ENCODE measurements around the gene EYS. TPM values are rescaled to one million over a fixed set of nuclear protein-coding genes. Genes with fewer than 3 reads are reported as not detected.
"Not testable (repeated sequence)": the region's sequence is repeated elsewhere in the genome, so short reads cannot be mapped to it uniquely, and the experiment has no call there.

The EYS gene
- total RNA-seq, 1 donor from 2014 or later = not detected

DNA sequence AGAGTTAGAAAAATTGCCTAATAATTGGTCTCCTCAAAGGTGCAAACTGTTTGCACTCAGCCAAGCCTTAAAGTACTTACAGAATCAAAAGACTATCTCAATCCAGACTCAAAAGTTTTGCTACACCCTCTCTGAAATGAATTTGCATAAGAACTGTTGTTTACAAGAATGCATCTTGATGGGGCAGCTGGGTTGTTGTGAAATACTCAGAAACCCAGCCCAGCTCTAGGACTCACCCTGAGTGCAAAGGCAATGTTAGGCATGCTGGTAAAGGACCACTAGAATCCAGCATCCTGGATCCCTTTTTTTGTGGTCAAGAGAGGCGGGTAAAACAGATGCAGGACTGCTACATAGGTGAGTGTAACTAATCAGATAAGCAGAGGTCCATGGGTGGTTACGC is 700.2 kb downstream of the EYS start:
- ATAC-seq = no peak
- DNase-seq = no peak
- intact Hi-C loops (cut with micrococcal nuclease) = no loop called here

DNA sequence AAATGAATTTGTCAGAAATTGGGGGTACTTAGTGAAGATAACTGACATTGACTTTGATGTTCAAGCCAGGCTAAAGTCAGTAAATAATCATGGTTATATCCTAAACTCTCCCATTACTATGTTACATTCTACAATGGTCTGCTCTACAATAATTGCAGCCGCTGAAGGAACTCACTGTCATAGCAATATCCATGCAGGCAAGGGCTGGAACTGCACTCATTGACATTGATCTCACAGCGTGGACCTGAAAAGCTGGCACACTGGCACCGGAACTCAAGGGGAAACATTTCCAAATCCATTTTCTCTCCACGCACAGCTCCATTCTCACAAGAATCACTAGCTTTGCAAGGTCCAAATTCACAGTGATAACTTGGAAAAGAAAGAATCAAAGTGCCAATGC is 702.7 kb downstream of the EYS start:
- ATAC-seq (no peak), DNase-seq (no peak)
- intact Hi-C loops (cut with micrococcal nuclease) = no loop called here

- DNase-seq; ATAC-seq; intact Hi-C loops (cut with micrococcal nuclease): not testable (repeated sequence)
Measured at GRCh38 chr6:65002882-65003281, 704.1 kb downstream of the EYS start.

GRCh38 chr6:65000815-65001214 is 706.2 kb downstream of the EYS start:
- no peak for DNase-seq
- intact Hi-C loops (cut with micrococcal nuclease) = no loop called here
- ATAC-seq = no peak

GRCh38 chr6:64998204-64998603 is 708.8 kb downstream of the EYS start:
- intact Hi-C loops (cut with micrococcal nuclease) = no loop called here
- ATAC-seq = no peak
- DNase-seq = no peak

DNA sequence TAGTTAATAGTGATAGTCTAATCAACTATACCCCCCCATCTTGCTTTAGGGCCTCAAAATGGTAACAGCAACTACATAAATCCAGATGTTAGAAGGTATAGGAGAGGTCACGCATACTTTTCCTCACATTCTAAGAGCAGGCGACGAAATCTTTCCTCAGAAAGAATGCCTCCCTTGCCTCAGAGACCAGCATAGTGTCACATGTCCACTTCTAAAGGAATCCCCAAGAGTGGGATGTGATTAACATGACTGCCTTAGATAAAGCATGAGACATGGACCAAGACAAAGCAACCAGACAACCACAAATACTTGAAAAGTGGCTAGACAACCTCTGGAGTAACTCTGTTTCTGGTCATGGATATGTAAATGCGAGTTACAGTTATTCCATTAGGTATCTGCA is 710.7 kb downstream of the EYS start:
- ATAC-seq = no peak

DNA sequence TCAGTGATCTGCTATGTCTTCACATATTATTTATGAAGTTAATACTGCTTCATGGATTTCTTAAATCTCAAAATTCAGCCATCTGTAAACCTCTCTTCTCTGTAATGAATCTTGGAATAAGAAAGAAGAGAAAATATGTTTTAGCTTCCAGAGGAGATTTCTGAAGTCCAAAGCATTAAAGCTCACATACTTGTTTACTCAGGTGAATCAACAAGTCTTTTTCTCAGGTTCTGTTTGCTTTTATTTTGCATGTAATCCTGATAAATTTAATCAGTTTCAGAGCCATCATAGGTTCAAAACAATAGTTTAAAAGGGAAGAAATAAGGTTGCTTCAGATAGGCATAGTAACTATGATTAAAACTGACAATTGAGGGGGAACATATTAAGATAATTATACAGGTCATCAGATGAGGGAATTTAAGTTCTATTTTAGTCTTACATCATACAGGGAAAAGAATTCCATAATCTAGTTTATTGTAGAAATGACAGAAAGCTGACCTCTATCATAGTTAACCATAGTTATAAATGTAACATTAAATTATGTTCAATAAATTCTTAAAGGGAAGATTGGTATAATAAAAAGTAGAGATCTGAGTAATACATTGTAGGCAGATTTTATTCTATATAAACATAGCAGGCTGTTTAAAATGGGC is 716.2 kb downstream of the EYS start:
- intact Hi-C loops (cut with micrococcal nuclease) = no loop called here
- DNase-seq (no peak), ATAC-seq (no peak)

More for the DNA sequence above, 710.7 kb downstream of the EYS start:
- DNase-seq = no peak
- intact Hi-C loops (cut with micrococcal nuclease) = no loop called here

DNA sequence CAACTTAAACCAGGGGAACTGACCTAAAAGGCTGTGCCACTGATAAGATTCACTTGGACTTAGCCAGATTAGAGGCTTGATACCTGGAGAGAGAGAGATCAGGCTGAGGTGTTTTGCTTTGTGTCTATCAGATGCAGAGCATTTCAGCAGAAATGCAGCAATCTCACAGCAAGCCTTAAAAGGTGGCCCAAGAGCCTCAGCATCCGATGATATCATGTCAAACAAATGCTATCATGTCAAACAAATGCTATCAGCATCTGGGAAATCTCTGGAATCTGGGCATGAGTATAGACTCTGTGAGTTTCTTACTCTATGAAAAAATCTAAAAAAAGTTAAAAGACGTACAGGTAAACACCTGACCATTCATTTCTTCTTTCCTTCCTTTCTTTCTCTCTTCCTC is 718.9 kb downstream of the EYS start:
- DNase-seq (no peak), ATAC-seq (no peak)
- intact Hi-C loops (cut with micrococcal nuclease) = no loop called here

DNA sequence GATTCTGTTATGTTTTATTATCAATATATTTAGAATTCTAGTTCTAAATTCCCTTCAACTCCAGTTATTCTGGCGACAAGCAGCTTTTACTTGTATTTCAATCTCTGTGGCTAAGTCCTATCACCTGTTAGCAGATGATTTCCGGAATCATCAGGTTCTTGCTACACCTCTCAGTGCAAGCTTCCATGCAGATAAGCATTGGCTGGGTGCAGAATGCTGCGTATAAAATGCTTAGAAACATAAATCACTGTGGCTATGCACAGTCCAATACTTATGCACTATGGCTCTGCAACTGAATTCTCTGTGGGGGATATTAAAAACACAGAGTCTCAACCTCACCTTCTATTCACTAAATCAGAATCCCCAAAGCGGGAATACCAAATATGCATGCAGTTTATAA is 720.0 kb downstream of the EYS start:
- no peak for ATAC-seq
- intact Hi-C loops (cut with micrococcal nuclease) = no loop called here
- DNase-seq = no peak

- DNase-seq (no peak), ATAC-seq (no peak)
- intact Hi-C loops (cut with micrococcal nuclease) = no loop called here
Measured at GRCh38 chr6:64985726-64986125, 721.3 kb downstream of the EYS start.

DNA sequence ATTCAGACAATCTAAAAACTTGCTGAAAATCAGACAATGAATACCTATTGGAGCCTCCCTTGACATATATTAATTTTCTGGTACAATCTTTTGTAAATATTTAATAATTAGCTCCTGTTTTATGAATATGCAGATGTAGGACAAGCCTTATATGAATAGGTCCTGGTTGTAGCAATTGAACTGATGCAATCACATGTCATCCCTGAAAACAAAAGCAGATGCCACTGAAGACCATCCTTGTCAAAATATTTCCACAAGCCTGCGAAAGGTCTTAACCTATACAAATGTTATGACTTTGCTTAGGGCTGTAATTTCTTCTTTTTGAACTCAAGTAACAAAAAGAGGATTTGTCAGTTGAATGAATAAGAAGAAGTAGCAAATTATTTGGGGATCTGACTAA is 722.1 kb downstream of the EYS start:
- no peak for ATAC-seq
- DNase-seq = no peak
- intact Hi-C loops (cut with micrococcal nuclease) = no loop called here

DNA sequence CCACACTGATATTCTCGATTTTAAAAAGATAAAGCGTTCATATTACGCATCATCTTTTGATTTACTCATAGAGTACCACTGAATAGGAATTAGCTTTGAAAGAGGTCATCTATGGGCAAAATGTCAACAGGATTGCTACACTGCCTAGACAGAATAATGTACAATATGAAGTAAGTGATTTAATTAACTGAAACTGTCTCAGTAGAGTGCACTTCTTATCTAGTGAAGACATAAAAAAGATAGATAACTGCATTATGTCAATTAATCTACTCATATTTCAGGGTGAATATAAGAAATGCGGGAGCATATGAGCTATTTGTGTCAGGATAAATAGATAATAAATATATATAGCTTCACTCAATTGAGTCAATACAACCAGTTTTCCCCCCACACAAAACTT is 723.9 kb downstream of the EYS start:
- no peak for DNase-seq
- intact Hi-C loops (cut with micrococcal nuclease) = no loop called here
- no peak for ATAC-seq

DNA sequence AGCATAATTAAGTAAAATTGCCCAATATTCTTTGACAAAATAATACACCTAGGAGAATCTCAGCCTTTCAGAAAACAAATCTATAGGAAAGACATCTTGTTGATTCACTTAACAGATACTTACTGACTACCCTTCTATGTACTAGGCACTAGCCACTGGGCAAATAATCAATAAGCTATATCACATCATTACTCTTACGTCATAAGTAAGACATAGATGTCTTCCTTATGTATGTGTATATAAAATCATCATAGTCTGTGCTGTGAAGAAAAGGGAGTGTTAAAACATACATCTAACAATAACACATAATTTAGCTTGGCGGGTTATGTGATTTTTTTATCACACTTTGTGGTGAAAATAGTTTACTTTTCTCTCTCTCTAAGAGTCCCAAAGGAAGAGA is 733.9 kb downstream of the EYS start:
- DNase-seq (no peak), ATAC-seq (no peak)
- intact Hi-C loops (cut with micrococcal nuclease) = no loop called here

DNA sequence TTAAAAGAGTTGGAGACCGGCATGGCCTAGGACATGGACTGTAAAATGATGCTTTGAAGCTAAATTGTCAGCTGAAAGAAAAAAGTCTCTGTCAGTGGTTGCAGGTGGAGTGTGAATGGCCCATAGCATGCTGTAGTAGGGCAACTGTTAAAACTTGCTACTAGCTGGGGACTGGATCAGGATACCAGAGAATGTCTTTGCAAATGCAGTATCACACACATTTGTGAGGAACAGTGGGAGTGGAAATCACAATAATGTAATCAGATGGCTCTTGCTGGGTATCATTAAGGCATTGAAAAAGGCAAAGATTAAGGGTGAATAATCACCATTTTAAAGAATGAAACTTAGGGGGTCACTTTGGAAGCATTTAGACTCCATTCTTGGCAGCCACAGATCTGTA is 737.9 kb downstream of the EYS start:
- ATAC-seq (no peak), DNase-seq (no peak)
- intact Hi-C loops (cut with micrococcal nuclease) = no loop called here

DNA sequence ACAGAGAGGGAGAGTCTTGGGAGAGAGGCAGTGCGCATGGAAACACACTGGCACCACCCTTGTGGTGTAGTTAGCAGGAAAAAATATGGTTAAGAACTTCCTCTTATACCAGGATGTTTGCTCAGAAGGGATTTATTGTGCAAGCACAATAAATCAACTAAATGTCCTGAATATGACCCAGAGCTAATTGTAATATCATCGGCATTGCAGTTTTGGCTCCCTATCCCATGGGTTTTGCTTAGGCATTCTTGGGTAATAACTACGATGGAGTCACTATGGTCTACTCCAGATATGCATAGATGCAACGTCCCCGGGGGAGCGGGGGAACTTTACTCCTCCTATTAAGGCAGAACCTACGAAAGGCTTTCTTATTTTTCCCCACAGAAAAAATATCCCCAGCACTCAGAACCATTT is 751.6 kb downstream of the EYS start:
- intact Hi-C loops (cut with micrococcal nuclease) = no loop called here
- ATAC-seq (no peak), DNase-seq (no peak)

GRCh38 chr6:64949257-64949656 is 757.8 kb downstream of the EYS start:
- no peak for ATAC-seq
- intact Hi-C loops (cut with micrococcal nuclease) = no loop called here
- no peak for DNase-seq

- ATAC-seq = no peak
- DNase-seq = no peak
- intact Hi-C loops (cut with micrococcal nuclease) = no loop called here
Measured at GRCh38 chr6:64948261-64948660, 758.8 kb downstream of the EYS start.

DNA sequence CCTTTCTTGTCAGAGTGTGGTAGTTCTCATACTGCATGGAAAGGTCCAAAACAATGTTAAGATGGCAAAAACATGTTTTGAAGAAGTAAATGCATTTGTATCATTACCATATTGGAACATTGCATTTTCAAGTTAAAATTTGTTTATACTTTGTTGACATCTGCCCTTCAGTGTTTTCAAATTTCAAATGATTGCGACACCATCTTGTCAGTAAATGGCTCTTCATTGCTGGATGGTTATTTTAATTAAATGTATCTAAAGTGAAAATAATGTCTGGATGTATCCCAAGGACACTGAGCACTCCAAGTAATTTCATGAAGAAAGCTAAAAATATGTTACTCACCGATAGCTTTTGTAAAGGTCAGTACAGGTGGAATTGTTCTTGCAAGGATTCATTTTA is 761.6 kb downstream of the EYS start:
- intact Hi-C loops (cut with micrococcal nuclease) = no loop called here
- ATAC-seq (no peak), DNase-seq (no peak)

GRCh38 chr6:64932486-64932885 is 774.5 kb downstream of the EYS start:
- DNase-seq (no peak), ATAC-seq (no peak)
- intact Hi-C loops (cut with micrococcal nuclease) = no loop called here

- intact Hi-C loops (cut with micrococcal nuclease) = no loop called here
- no peak for ATAC-seq
- no peak for DNase-seq
Measured at GRCh38 chr6:64930681-64931080, 776.3 kb downstream of the EYS start.

DNA sequence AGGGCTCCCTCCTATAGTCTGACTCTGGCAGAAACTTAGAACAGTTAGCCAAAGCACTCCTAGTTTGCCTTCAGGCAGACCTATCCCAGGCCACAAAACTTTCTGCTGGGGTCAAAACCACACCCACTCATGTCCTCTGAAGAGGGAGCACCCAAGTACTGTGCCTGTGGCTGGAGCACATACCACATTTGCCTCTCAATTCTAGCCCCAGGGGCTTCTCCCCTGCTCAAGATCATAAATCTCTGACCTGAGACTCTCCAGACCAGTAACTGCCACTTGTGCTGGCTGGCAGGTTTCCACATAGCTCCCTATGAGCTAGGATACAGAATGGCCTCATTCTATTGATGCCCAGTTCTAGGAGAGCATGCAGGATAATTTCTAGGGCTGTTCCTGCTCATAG is 781.0 kb downstream of the EYS start:
- no peak for ATAC-seq
- intact Hi-C loops (cut with micrococcal nuclease) = no loop called here
- DNase-seq = no peak

DNA sequence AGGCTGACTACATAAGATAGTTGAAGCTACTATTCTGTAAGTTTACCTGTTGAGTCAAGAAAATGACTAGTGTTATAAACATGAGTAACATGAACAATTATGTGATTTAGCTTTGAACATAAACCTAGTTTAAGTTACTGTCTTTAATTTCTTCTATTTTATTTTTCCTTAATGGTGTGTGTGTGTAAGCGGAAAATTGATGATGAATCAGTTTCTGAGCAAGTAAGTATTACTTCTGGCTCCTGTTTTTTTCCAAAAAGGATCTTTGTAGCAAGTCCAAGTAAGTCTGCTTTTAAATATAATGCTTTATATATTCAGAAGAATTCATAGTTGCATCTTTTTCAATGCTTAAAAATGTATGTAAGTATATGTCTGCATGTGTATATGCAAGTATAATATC is 786.8 kb downstream of the EYS start:
- ATAC-seq (no peak), DNase-seq (no peak)
- intact Hi-C loops (cut with micrococcal nuclease) = no loop called here
